H1 (cell line): ENCODE data around the gene PLIN4. TPM values are rescaled to one million over a fixed set of nuclear protein-coding genes. Genes with fewer than 3 reads are reported as not detected.
A peak's percentile ranks its signal among the peaks of the same experiment; 100 is the strongest.

Source experiments
- ATF2 ChIP-seq: IDR thresholded peaks from 2 replicates; pipeline ENCODE4 v1.6.1; 2012; ENCODE audit warnings: low read length, inconsistent platforms
- BACH1 ChIP-seq: IDR thresholded peaks from 2 replicates; pipeline ENCODE4 v1.6.1; 2012; ENCODE audit warnings: low read length, improper control_type of control experiment
- E2F6 ChIP-seq: IDR thresholded peaks from 2 replicates; pipeline ENCODE4 v1.6.1; 2012; ENCODE audit warnings: inconsistent platforms
- EGR1 ChIP-seq: IDR thresholded peaks from 2 replicates; pipeline ENCODE4 v1.6.1; 2011; ENCODE audit warnings: low read depth, low read length, borderline replicate concordance
- FOSL1 ChIP-seq: IDR thresholded peaks from 2 replicates; pipeline ENCODE4 v1.6.1; 2011; ENCODE audit warnings: mild to moderate bottlenecking, low read depth, low read length, moderate library complexity; ENCODE audit not compliant: insufficient read depth
- KDM4A ChIP-seq: IDR thresholded peaks from one replicate; pipeline ENCODE4 v1.7.1; 2012; ENCODE audit warnings: low read depth, mild to moderate bottlenecking, moderate library complexity, low read length, inconsistent platforms; ENCODE audit not compliant: severe bottlenecking
- NRF1 ChIP-seq: IDR thresholded peaks from 2 replicates; pipeline ENCODE4 v1.6.1; 2011; ENCODE audit warnings: mild to moderate bottlenecking, low read depth, low read length, improper control_type of control experiment
- POLR2AphosphoS5 ChIP-seq: IDR thresholded peaks from 2 replicates; pipeline ENCODE4 v1.6.1; 2011; ENCODE audit warnings: low read depth, low read length
- POU5F1 ChIP-seq: IDR thresholded peaks from 2 replicates; pipeline ENCODE4 v1.6.1; 2011; ENCODE audit warnings: low read depth, mild to moderate bottlenecking, low read length, moderate library complexity
- RFX5 ChIP-seq: IDR thresholded peaks from 2 replicates; pipeline ENCODE4 v1.6.1; 2011; ENCODE audit warnings: low read depth, low read length, improper control_type of control experiment, borderline replicate concordance
- RNF2 ChIP-seq: fragments of 200-900, 300-1000 bp; sonication (generic); IDR thresholded peaks from 2 replicates; pipeline ENCODE4 v1.7.1; 2016; ENCODE audit warnings: borderline replicate concordance, low read depth, mild to moderate bottlenecking, antibody characterized with exemption, low read length; ENCODE audit not compliant: poor library complexity, severe bottlenecking; ENCODE audit errors: missing control alignments
- SIRT6 ChIP-seq: IDR thresholded peaks from one replicate; pipeline ENCODE4 v1.7.1; 2012; ENCODE audit warnings: low read length, inconsistent platforms
- SP2 ChIP-seq: IDR thresholded peaks from 2 replicates; pipeline ENCODE4 v1.6.1; 2012; ENCODE audit warnings: mild to moderate bottlenecking, low read length, inconsistent platforms
- TAF7 ChIP-seq: optimal IDR thresholded peaks from 2 replicates; pipeline ENCODE3; 2011; ENCODE audit warnings: low read depth, mild to moderate bottlenecking, inconsistent platforms, low read length, moderate library complexity, borderline replicate concordance
- TCF12 ChIP-seq: IDR thresholded peaks from 2 replicates; pipeline ENCODE4 v1.6.1; 2011; ENCODE audit warnings: low read depth, mild to moderate bottlenecking, low read length
- ZNF274 ChIP-seq: IDR thresholded peaks from 2 replicates; pipeline ENCODE4 v1.7.0; 2012; ENCODE audit warnings: low read length, borderline replicate concordance; ENCODE audit errors: extremely low read depth
- polyA plus RNA-seq, 7 experiments: library from polyadenylated mRNA; depleted of rRNA in 3 of 7; stranded (reverse) in 5 of 7; unstranded in 2 of 7; fragments of >200 nt in 5 of 7; fragments of 200-250 nt in 2 of 7; gene quantifications; 1 replicate in 5 of 7; 2 replicates in 1 of 7; 4 replicates in 1 of 7; pipeline versions ENCODE4 v1.2.1 to v1.2.3, GENCODE V29; 2011 to 2013; ENCODE audit warnings: missing spikeins in 2 of 7, mixed read lengths in 2 of 7
- total RNA-seq: library from RNA; stranded (reverse); fragmentation: NEBNext Ultra II Directional; extraction: Animal tissue kit (Norgen Biotek cat#: 25700); gene quantifications from 2 replicates; pipeline ENCODE4 v1.2.1, GENCODE V29; 2021
- TF ChIP-seq, protein P1 (sequence below): IDR thresholded peaks from 2 replicates; pipeline ENCODE4 v1.6.1; 2011; ENCODE audit warnings: low read depth, mild to moderate bottlenecking, low read length; ENCODE audit not compliant: insufficient read depth
- TF ChIP-seq, protein P2 (sequence below), 3 experiments: IDR thresholded peaks; 1 replicate in 2 of 3; 2 replicates in 1 of 3; pipeline versions ENCODE4 v1.5.1 to v1.6.1; 2011; ENCODE audit warnings: low read length in 3 of 3, mild to moderate bottlenecking in 3 of 3, inconsistent platforms in 2 of 3, low read depth in 1 of 3, moderate library complexity in 1 of 3; ENCODE audit not compliant: insufficient read depth in 1 of 3; ENCODE audit errors: control extremely low read depth in 1 of 3

The PLIN4 gene
- total and polyA plus RNA-seq, 2 of the 8 experiments (the other 6 are each of a cell fraction or from before 2014, with no cell fraction given) = 0.35 to 0.45 TPM

DNA sequence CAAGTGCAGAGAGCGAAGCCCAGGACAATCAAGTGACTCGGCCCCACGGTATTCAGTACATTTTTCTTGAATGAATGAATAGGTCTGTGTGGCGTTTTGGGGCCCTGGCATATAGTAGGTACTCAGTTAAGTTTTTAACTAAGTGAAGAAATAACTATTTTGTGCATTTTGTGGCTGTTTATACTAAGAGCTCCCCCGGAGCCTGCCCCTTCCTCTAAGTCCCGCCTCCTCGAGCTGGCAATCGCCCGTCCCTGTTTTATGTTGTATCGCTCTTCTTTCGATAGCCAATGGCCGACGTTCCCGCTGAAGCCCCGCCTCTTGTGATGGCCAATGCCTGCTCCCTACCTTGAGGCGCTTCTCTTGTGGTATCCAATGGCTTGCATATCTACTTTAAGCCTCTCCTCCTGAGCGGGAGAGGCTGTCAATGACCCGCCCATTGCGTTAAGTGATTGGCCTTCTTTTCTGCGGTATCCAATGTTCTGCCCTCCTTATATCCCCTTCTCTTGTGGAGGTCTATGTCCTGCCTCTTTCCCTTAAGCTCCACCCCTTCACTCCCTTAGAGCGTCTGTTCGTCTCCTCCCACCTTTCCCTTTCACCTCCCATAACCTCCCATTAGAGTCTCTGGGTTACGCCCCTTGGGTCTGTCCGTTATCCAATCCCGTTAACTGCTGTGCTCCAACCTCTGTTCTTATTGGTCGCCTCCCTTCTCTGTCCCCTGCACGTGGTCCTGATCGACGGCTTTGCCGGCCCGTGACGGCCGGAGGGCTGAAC, 46.7 kb downstream of the PLIN4 start (continued):
- TF ChIP-seq RFX5 = no peak
- TF ChIP-seq KDM4A = peak; percentile 23
- TF ChIP-seq ATF2 = no peak
- TF ChIP-seq POU5F1 = no peak
- TF ChIP-seq SP2 = peak; percentile 91
- TF ChIP-seq, protein P1, sequence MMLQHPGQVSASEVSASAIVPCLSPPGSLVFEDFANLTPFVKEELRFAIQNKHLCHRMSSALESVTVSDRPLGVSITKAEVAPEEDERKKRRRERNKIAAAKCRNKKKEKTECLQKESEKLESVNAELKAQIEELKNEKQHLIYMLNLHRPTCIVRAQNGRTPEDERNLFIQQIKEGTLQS = peak; percentile 93
- TF ChIP-seq RNF2 = no peak
- TF ChIP-seq SIRT6 = no peak
- no peak for TF ChIP-seq TAF7
- TF ChIP-seq EGR1 = no peak
- TF ChIP-seq FOSL1 = no peak
- TF ChIP-seq TCF12 = no peak
- TF ChIP-seq, protein P2, sequence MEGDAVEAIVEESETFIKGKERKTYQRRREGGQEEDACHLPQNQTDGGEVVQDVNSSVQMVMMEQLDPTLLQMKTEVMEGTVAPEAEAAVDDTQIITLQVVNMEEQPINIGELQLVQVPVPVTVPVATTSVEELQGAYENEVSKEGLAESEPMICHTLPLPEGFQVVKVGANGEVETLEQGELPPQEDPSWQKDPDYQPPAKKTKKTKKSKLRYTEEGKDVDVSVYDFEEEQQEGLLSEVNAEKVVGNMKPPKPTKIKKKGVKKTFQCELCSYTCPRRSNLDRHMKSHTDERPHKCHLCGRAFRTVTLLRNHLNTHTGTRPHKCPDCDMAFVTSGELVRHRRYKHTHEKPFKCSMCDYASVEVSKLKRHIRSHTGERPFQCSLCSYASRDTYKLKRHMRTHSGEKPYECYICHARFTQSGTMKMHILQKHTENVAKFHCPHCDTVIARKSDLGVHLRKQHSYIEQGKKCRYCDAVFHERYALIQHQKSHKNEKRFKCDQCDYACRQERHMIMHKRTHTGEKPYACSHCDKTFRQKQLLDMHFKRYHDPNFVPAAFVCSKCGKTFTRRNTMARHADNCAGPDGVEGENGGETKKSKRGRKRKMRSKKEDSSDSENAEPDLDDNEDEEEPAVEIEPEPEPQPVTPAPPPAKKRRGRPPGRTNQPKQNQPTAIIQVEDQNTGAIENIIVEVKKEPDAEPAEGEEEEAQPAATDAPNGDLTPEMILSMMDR (IDR thresholded peaks at IDR 0.05; ENCODE audit: control extremely low read depth in 1 of 3, insufficient read depth in 1 of 3, low read depth in 1 of 3, low read length in 3 of 3) = no peak
- no peak for TF ChIP-seq BACH1
- TF ChIP-seq NRF1 = no peak
- no peak for TF ChIP-seq ZNF274
- TF ChIP-seq E2F6 = peak; percentile 74
- no peak for TF ChIP-seq POLR2AphosphoS5
